Fibroblast of gingiva (primary cell): Measurements from ENCODE around the gene ZNF608.

Experiments used
- DNase-seq: peaks from one replicate; pipeline ENCODE4 v3.0.0-alpha.2; 2011; ENCODE audit warnings: low read depth

The ZNF608 gene

DNA sequence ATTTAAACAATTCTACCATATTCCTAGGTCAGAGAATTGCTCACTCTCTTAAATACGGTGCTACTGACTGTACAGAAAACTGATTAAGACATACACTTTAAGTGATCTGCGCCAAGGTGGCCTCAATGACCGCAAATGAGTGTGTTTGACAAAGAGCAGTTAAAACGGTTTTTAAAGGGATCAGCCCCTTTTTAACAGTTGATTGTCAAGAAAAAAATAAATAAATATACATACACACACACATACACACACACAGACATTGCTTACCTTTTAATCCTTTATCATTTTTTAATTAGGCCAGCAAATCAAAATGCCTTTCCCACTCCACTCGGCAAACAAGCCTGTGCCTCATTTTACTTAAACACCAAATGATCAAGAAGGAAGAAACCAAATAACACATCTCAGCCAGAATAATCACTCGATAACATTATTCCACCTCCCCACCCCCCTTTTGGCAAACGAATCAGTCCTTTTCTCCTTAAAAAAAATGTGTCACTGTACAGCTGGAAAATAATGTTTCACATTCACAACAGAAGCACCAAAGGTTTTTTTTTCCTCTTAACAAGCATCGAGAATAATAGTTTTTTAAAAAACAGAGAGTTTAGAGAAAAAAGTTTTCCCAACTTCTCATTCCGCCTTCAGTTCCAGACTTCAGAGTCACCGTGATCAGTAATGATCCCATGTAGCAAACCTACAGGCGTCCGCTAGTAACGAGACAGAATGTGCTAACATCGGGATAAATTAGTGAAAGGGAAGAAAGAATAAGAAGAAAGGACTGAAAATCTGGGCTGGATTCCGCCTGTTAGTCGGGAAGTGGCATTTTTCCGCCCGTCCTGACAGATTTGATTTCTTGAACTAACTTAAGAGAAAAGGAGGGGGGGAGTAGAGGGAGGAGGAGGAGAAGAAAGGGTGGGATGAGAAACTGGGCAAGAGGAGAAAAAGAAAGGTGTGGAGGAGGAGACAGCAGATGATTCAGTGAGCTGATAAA is at the start of gene ZNF608:
Gene ZNF608 (minus strand): TSS at position 712 of the 988 bp plus-strand sequence. CDS start 1,650 bp downstream, outside the sequence.
- DNase-seq, result peak; percentile 87

DNA sequence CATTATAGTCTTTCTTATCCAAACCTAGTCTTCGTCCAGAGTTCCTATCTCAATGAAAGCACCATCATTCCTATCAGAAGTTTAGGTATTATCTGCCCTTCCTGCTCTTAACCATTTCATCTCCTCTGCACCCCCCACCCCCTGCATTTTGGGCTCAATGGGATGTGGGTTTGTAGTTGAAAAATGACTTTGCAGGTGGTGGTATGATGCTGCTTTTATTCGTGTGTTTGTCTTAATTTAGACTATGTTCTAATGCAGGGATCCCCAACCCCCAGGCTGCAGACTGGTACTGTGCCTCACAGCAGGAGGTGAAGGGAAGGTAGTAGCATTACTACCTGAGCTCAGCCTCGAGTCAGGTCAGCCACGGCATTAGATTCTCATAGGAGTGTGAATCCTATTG is 49.4 kb upstream of the ZNF608 start:
- DNase-seq, result no peak

- no peak for DNase-seq
Observed at GRCh38 chr5:124790895-124791732, 44.7 kb upstream of the ZNF608 start.

GRCh38 chr5:124790301-124790894 is 44.0 kb upstream of the ZNF608 start:
- DNase-seq, result no peak

GRCh38 chr5:124789104-124789605 is 42.7 kb upstream of the ZNF608 start:
- no peak for DNase-seq

DNA sequence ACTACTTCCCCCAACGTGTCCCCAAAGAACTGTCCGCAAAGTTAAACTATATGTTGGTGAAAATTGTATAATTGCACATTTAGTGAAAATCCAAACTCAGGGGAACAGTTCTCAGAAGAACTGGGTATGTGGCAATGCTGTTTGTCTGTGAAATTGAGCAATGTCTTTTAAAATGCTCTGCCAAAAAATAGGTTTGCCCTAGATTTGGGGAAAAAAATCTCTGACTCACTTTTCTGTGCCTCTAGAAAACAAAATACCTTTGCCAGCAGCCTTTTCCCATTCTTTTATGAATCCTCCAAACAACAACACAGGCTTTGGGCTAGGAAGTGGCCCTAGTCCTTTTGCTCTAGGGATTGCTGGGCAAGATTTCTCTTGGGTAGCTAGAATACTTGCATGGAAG is 37.4 kb upstream of the ZNF608 start:
- DNase-seq, result peak; percentile 85

DNA sequence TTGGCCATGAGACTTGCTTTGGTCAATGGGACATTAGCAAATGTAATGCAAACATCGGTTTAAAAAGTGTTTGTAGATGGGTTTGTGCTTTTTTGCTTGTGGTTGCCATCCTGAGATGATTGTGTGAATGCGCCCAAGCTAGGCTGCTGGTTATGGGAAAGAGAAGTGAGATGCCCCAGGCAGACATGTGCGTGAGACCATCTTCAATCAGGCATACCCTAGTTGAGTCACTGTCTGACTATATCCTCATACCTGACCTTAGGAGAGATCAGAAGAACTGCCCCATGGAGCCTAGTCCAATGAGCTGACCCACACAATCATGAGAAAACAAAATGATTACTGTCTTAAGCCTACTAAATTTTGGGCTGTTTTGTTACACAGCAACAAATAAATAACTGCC is 36.8 kb upstream of the ZNF608 start:
- no peak for DNase-seq

GRCh38 chr5:124782262-124782661 is 35.8 kb upstream of the ZNF608 start:
- DNase-seq, result no peak

DNA sequence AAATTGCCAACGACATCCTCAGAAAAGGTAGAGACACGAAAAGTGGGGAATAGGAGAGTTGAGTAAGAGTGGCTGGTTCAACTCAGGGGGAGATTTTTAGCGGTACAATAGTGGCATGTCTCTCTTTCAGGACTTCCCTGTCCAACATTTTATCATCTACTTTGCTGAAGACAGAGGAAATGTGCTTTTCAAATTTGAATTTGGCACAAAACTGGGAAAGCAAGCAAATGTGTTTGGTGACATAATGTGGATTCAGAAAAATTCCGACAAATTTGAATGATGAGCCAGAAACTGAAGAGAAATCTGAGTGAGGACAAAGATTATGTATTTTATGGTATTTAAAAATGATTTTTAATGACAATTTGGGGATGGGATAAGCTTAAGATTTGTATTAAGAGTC is 33.6 kb upstream of the ZNF608 start:
- no peak for DNase-seq

GRCh38 chr5:124773315-124774311 is 27.2 kb upstream of the ZNF608 start:
- DNase-seq, result no peak

GRCh38 chr5:124772457-124773200 is 26.2 kb upstream of the ZNF608 start:
- no peak for DNase-seq

- no peak for DNase-seq
Observed at GRCh38 chr5:124771761-124772160, 25.3 kb upstream of the ZNF608 start.

- DNase-seq, result no peak
Observed at GRCh38 chr5:124764992-124765611, 18.7 kb upstream of the ZNF608 start.

- DNase-seq, result no peak
Observed at GRCh38 chr5:124764585-124764984, 18.1 kb upstream of the ZNF608 start.

DNA sequence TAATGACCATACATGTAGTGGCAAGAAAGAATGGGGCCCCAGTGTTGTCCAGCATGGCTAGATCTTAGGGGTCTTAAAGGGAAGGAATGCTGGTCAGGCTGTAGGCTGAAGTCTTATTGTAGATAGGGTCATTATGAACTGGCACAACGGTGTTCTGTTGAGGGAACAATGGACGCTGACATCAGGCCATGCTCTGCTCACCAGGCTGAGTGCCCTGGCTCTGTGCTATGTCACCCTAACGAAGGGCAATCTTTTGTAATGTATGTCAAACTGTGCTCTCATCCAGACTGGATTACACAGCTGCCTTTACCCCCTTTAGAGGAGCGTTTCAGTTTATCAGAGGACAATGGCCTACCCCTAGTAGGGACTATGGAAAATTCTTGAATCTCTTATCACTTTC is 14.6 kb upstream of the ZNF608 start:
- no peak for DNase-seq

GRCh38 chr5:124760608-124761007 is 14.2 kb upstream of the ZNF608 start:
- no peak for DNase-seq

DNA sequence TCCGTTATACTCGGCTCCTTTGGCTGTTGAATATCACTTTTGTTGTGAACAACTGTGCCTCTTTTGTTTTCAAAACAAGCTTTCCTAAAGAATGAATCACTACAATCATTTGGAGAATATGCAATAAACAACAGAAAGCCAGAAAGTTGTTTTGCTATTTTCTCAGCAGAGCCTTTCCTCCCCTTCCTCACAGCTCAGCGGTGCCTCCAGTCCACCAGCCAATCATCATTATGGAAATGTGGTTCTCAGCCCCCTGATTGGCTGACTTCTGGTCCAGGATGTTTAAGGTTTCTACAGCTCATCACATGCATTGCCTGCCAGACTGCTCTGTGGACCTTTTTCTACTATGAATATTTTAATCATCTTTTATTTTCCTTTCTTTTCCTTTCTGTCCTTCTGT is 9.1 kb upstream of the ZNF608 start:
- DNase-seq, result peak; percentile 41

GRCh38 chr5:124755041-124755440 is 8.6 kb upstream of the ZNF608 start:
- DNase-seq, result no peak

GRCh38 chr5:124754206-124754927 is 7.9 kb upstream of the ZNF608 start:
- no peak for DNase-seq
